H1 (cell line): ENCODE results near the gene RFX2. TPM values are rescaled to one million over a fixed set of nuclear protein-coding genes. Genes with fewer than 3 reads are reported as not detected.
A peak's percentile ranks its signal among the peaks of the same experiment; 100 is the strongest.

ENCODE experiments used
- CTCF ChIA-PET: fragments of 300-600 bp; sonication (Branson Sonifier 250); formaldehyde crosslinking; loops from one replicate; lab custom pipeline; 2021; ENCODE audit not compliant: partially characterized antibody; lab: Charles Lee
- POLR2A ChIA-PET: fragments of 300-600 bp; sonication (Branson Sonifier 250); formaldehyde crosslinking; loops from one replicate; lab custom pipeline; 2021; ENCODE audit warnings: inconsistent platforms; ENCODE audit not compliant: partially characterized antibody; lab: Charles Lee
- DNase-seq, 2 experiments: peaks; one replicate each; pipeline versions ENCODE4 v3.0.0 to v3.0.0-alpha.2; 2010 to 2022; ENCODE audit warnings: low spot score in 2 of 2, low read depth in 1 of 2, mixed read lengths in 1 of 2
- FAIRE-seq: peaks from 2 replicates; lab custom pipeline; 2011; peaks lifted over from hg19 to GRCh38; lab: Jason Lieb, UNC
- H2AFZ ChIP-seq: 2 replicates; pipeline ENCODE4 v1.8.1; 2012; ENCODE audit warnings: low read length, inconsistent platforms
- H2AK5ac ChIP-seq: 2 replicates; pipeline ENCODE4 v1.6.1; 2013; ENCODE audit warnings: low read depth, low read length
- H2BK120ac ChIP-seq: replicated peaks from 2 replicates; pipeline ENCODE3; 2013; ENCODE audit warnings: low read depth, low read length, inconsistent platforms
- H2BK12ac ChIP-seq: 2 replicates; pipeline ENCODE4 v1.6.1; 2013; ENCODE audit warnings: low read depth, low read length
- H2BK15ac ChIP-seq: 2 replicates; pipeline ENCODE4 v1.6.1; 2013; ENCODE audit warnings: low read length
- H2BK20ac ChIP-seq: 2 replicates; pipeline ENCODE4 v1.6.1; 2013; ENCODE audit warnings: low read length
- H2BK5ac ChIP-seq: 2 replicates; pipeline ENCODE4 v1.6.1; 2013; ENCODE audit warnings: low read depth, low read length
- H3K14ac ChIP-seq: 2 replicates; pipeline ENCODE4 v1.6.1; 2013; ENCODE audit warnings: inconsistent platforms; ENCODE audit not compliant: insufficient read length
- H3K18ac ChIP-seq: 2 replicates; pipeline ENCODE4 v1.6.1; 2013; ENCODE audit warnings: low read length; ENCODE audit errors: extremely low read depth
- H3K23ac ChIP-seq: 2 replicates; pipeline ENCODE4 v1.6.1; 2013; ENCODE audit warnings: inconsistent platforms; ENCODE audit not compliant: insufficient read length
- H3K23me2 ChIP-seq: 2 replicates; pipeline ENCODE4 v1.6.1; 2013; ENCODE audit warnings: low read depth, low read length
- H3K27ac ChIP-seq: 2 replicates; pipeline ENCODE4 v1.6.1; 2011; ENCODE audit warnings: low read depth, low read length, inconsistent platforms
- H3K27me3 ChIP-seq, 4 experiments: replicated peaks in 1 of 4; 1 replicate in 1 of 4; 2 replicates in 3 of 4; pipeline versions ENCODE4 v1.6.1 to v1.8.1; 2011 to 2013; ENCODE audit warnings: low read length in 3 of 4, mild to moderate bottlenecking in 3 of 4, inconsistent platforms in 2 of 4, mixed read lengths in 2 of 4, moderate library complexity in 1 of 4; ENCODE audit not compliant: control insufficient read depth in 3 of 4, insufficient read depth in 3 of 4; ENCODE audit errors: extremely low read depth in 1 of 4
- H3K36me3 ChIP-seq, 4 experiments: 2 replicates each; pipeline versions ENCODE4 v1.6.1 to v1.8.1; 2011 to 2013; ENCODE audit warnings: mild to moderate bottlenecking in 4 of 4, low read length in 3 of 4, moderate library complexity in 2 of 4, control low read depth in 1 of 4, inconsistent platforms in 1 of 4; ENCODE audit not compliant: insufficient read depth in 4 of 4, control insufficient read depth in 2 of 4
- H3K4ac ChIP-seq: replicated peaks from 2 replicates; pipeline ENCODE3; 2013; ENCODE audit warnings: low read length, low read depth, mixed read lengths, inconsistent platforms; ENCODE audit not compliant: insufficient read length
- H3K4me1 ChIP-seq, 4 experiments: replicated peaks in 1 of 4; 1 replicate in 1 of 4; 2 replicates in 3 of 4; pipeline versions ENCODE4 v1.6.1 to v1.8.1; 2011 to 2013; ENCODE audit warnings: low read length in 3 of 4, inconsistent platforms in 2 of 4, mixed read lengths in 1 of 4; ENCODE audit not compliant: insufficient read depth in 4 of 4, control insufficient read depth in 3 of 4
- H3K4me2 ChIP-seq, 2 experiments: 2 replicates each; pipeline versions ENCODE4 v1.6.1 to v1.8.1; 2011 to 2013; ENCODE audit warnings: low read depth in 2 of 2, low read length in 2 of 2, control low read depth in 1 of 2, inconsistent platforms in 1 of 2, mild to moderate bottlenecking in 1 of 2; ENCODE audit not compliant: insufficient read depth in 1 of 2
- H3K4me3 ChIP-seq, 4 experiments: fragments of 200-600, 300-600 bp in 1 of 4; sonication (generic), shearing (Covaris generic), sonication (Bioruptor Twin) in 1 of 4; 2 replicates each; pipeline versions ENCODE4 v1.5.1 to v1.8.1; 2011 to 2016; ENCODE audit warnings: low read length in 4 of 4, low read depth in 3 of 4, control low read depth in 2 of 4, inconsistent platforms in 2 of 4, mild to moderate bottlenecking in 2 of 4, mixed read lengths in 1 of 4, moderate library complexity in 1 of 4; ENCODE audit not compliant: insufficient read depth in 2 of 4; ENCODE audit errors: extremely low read depth in 1 of 4
- H3K56ac ChIP-seq: replicated peaks from 2 replicates; pipeline ENCODE3; 2013; ENCODE audit warnings: low read depth, mild to moderate bottlenecking, mixed read lengths, low read length, inconsistent platforms; ENCODE audit not compliant: insufficient read length
- H3K79me1 ChIP-seq: 2 replicates; pipeline ENCODE4 v1.6.1; 2013; ENCODE audit warnings: low read depth, low read length, control low read depth
- H3K79me2 ChIP-seq, 2 experiments: 2 replicates each; pipeline versions ENCODE4 v1.6.1 to v1.8.1; 2012 to 2013; ENCODE audit warnings: low read length in 2 of 2, mild to moderate bottlenecking in 2 of 2, inconsistent platforms in 1 of 2; ENCODE audit not compliant: insufficient read depth in 2 of 2, control insufficient read depth in 1 of 2
- H3K9ac ChIP-seq, 4 experiments: replicated peaks in 1 of 4; 1 replicate in 1 of 4; 2 replicates in 3 of 4; pipeline versions ENCODE4 v1.6.1 to v1.8.1; 2011 to 2013; ENCODE audit warnings: low read depth in 3 of 4, low read length in 3 of 4, control low read depth in 2 of 4, mild to moderate bottlenecking in 2 of 4, moderate library complexity in 2 of 4, inconsistent platforms in 1 of 4; ENCODE audit errors: extremely low read depth in 1 of 4
- H3K9me3 ChIP-seq, 2 experiments: 2 replicates each; pipeline versions ENCODE4 v1.6.1 to v1.8.1; 2012 to 2013; ENCODE audit warnings: mild to moderate bottlenecking in 2 of 2, moderate library complexity in 2 of 2, control low read depth in 1 of 2, inconsistent platforms in 1 of 2, low read depth in 1 of 2, low read length in 1 of 2, mixed read lengths in 1 of 2; ENCODE audit not compliant: insufficient read depth in 2 of 2
- H4K20me1 ChIP-seq, 2 experiments: replicated peaks in 1 of 2; 2 replicates each; pipeline versions ENCODE3 to v1.8.1; 2011 to 2013; ENCODE audit warnings: inconsistent platforms in 2 of 2, low read length in 2 of 2, mild to moderate bottlenecking in 1 of 2; ENCODE audit not compliant: insufficient read depth in 2 of 2, control insufficient read depth in 1 of 2
- H4K5ac ChIP-seq: 2 replicates; pipeline ENCODE4 v1.6.1; 2013; ENCODE audit warnings: low read length, low read depth, mixed read lengths, inconsistent platforms; ENCODE audit not compliant: insufficient read length
- H4K8ac ChIP-seq: 2 replicates; pipeline ENCODE4 v1.8.0; 2013; ENCODE audit warnings: mild to moderate bottlenecking, moderate library complexity, low read length, inconsistent platforms; ENCODE audit not compliant: insufficient read depth; ENCODE audit errors: extremely low read depth
- H4K91ac ChIP-seq: replicated peaks from 2 replicates; pipeline ENCODE3; 2013; ENCODE audit warnings: low read length, mixed read lengths, inconsistent platforms; ENCODE audit not compliant: insufficient read length
- CEBPB ChIP-seq: IDR thresholded peaks from 2 replicates; pipeline ENCODE4 v1.6.1; 2012; ENCODE audit warnings: low read depth, low read length
- CHD1 ChIP-seq: IDR thresholded peaks from 2 replicates; pipeline ENCODE4 v1.6.1; 2012; ENCODE audit warnings: low read depth, low read length, improper control_type of control experiment
- EP300 ChIP-seq, 2 experiments: IDR thresholded peaks; 1 replicate in 1 of 2; 2 replicates in 1 of 2; pipeline ENCODE4 v1.6.1; 2011 to 2012; ENCODE audit warnings: low read depth in 2 of 2, low read length in 2 of 2, mild to moderate bottlenecking in 2 of 2, borderline replicate concordance in 1 of 2, inconsistent platforms in 1 of 2, moderate library complexity in 1 of 2
- GTF2F1 ChIP-seq: IDR thresholded peaks from 2 replicates; pipeline ENCODE4 v1.6.1; 2012; ENCODE audit warnings: low read depth, low read length, improper control_type of control experiment, borderline replicate concordance
- MAX ChIP-seq: IDR thresholded peaks from 2 replicates; pipeline ENCODE4 v1.6.1; 2012; ENCODE audit warnings: inconsistent platforms
- NANOG ChIP-seq: IDR thresholded peaks from 2 replicates; pipeline ENCODE4 v1.6.1; 2011; ENCODE audit warnings: low read length, low read depth, mild to moderate bottlenecking, inconsistent platforms; ENCODE audit not compliant: insufficient read depth, poor library complexity, severe bottlenecking
- SP4 ChIP-seq: IDR thresholded peaks from 2 replicates; pipeline ENCODE4 v1.6.1; 2012; ENCODE audit warnings: low read length, inconsistent platforms
- SUZ12 ChIP-seq: fragments of 200-600 bp; sonication (generic); IDR thresholded peaks from 2 replicates; pipeline ENCODE4 v1.6.1; 2012; ENCODE audit warnings: mild to moderate bottlenecking, inconsistent platforms, low read length, moderate library complexity, mixed read lengths
- WGBS, 2 experiments: shearing (Covaris generic) in 1 of 2; methylation state at CpG; one replicate each; pipeline versions ENCODE4 v1.1.6 to v1.1.7; 2013 to 2015; ENCODE audit warnings: low lambda C conversion rate in 2 of 2, mixed read lengths in 2 of 2, inconsistent platforms in 1 of 2, low coverage in 1 of 2, missing lambda C conversion rate in 1 of 2; ENCODE audit not compliant: insufficient replicate concordance in 2 of 2, insufficient coverage in 1 of 2, insufficient read length in 1 of 2; ENCODE audit errors: extremely low coverage in 1 of 2, missing lambda C conversion rate in 1 of 2; 5-methylcytosine and 5-hydroxymethylcytosine counted together
- polyA plus RNA-seq, 7 experiments: library from polyadenylated mRNA; depleted of rRNA in 3 of 7; stranded (reverse) in 5 of 7; unstranded in 2 of 7; fragments of >200 nt in 5 of 7; fragments of 200-250 nt in 2 of 7; gene quantifications; 1 replicate in 5 of 7; 2 replicates in 1 of 7; 4 replicates in 1 of 7; pipeline versions ENCODE4 v1.2.1 to v1.2.3, GENCODE V29; 2011 to 2013; ENCODE audit warnings: missing spikeins in 2 of 7, mixed read lengths in 2 of 7
- total RNA-seq: library from RNA; stranded (reverse); fragmentation: NEBNext Ultra II Directional; extraction: Animal tissue kit (Norgen Biotek cat#: 25700); gene quantifications from 2 replicates; pipeline ENCODE4 v1.2.1, GENCODE V29; 2021
- TF ChIP-seq, protein P1 (sequence below): IDR thresholded peaks from 2 replicates; pipeline ENCODE4 v1.6.1; 2011; ENCODE audit warnings: low read length, improper control_type of control experiment
- TF ChIP-seq, protein P2 (sequence below): IDR thresholded peaks from 2 replicates; pipeline ENCODE4 v1.6.1; 2012; ENCODE audit warnings: inconsistent platforms

The RFX2 gene
- total and polyA plus RNA-seq, 2 of the 8 experiments (the other 6 are each of a cell fraction or from before 2014, with no cell fraction given) = 4.8 to 5.3 TPM

DNA sequence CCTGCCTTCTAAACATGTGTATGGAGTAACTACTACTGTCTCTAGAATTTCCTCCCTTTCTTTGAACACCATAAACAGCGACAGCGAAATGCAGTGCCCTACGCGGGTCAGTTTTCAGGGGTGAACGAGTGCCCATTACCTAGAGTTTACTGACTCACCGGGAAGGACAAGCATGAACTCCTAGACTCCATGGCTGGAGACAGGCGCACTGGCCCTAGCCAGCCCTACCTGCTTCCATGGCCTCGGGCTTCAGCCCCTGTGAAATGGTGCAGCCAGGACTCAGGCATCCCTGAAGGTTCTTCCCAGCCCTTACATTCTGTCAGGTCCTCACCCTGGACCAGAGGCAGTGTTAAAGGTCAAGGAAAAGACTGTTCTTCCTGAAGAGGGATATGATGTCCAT lies 140.8 kb downstream of the RFX2 start:
- no peak overlapping the region for H3K18ac ChIP-seq
- no peak overlapping the region for H2BK15ac ChIP-seq
- H3K23ac ChIP-seq = no peak overlapping the region
- DNase-seq (no peak), FAIRE-seq (no peak)
- POLR2A ChIA-PET = interaction anchor here (4.4 kb wide), 1 partner anchor 17 kb away, joined by 13 read pairs; no protein-coding TSS in a partner anchor
- H3K27ac ChIP-seq = 0 out of 2 replicates have a peak overlapping the region, but pooled peaks have one; percentile 3
- peaks cover 37 to 99% of the 10 kb centered on the region in 2 experiments for H3K79me2 ChIP-seq
- no peak overlapping the region; a peak in 1 of 7 replicates for H3K9ac ChIP-seq
- H2BK5ac ChIP-seq = no peak overlapping the region
- no peaks in the 10 kb centered on the region for H3K27me3 ChIP-seq
- no peak overlapping the region for H3K4me2 ChIP-seq
- no peak overlapping the region for H4K91ac ChIP-seq
- H4K5ac ChIP-seq = no peak overlapping the region
- peaks cover 67% of the 10 kb centered on the region for H3K79me1 ChIP-seq
- H2BK12ac ChIP-seq = no peak overlapping the region
- peaks cover 9 to 16% (median 12%) of the 10 kb centered on the region in 4 experiments for H3K4me1 ChIP-seq
- H4K8ac ChIP-seq = no peak overlapping the region
- H3K56ac ChIP-seq = no peak overlapping the region
- TF ChIP-seq, protein P1, sequence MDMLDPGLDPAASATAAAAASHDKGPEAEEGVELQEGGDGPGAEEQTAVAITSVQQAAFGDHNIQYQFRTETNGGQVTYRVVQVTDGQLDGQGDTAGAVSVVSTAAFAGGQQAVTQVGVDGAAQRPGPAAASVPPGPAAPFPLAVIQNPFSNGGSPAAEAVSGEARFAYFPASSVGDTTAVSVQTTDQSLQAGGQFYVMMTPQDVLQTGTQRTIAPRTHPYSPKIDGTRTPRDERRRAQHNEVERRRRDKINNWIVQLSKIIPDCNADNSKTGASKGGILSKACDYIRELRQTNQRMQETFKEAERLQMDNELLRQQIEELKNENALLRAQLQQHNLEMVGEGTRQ = no peak
- TF ChIP-seq SP4 = no peak
- TF ChIP-seq SUZ12 = no peak
- TF ChIP-seq NANOG = no peak
- TF ChIP-seq GTF2F1 = no peak
- TF ChIP-seq CEBPB = no peak
- TF ChIP-seq MAX = no peak
- TF ChIP-seq, protein P2, sequence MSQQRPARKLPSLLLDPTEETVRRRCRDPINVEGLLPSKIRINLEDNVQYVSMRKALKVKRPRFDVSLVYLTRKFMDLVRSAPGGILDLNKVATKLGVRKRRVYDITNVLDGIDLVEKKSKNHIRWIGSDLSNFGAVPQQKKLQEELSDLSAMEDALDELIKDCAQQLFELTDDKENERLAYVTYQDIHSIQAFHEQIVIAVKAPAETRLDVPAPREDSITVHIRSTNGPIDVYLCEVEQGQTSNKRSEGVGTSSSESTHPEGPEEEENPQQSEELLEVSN = no peak
- TF ChIP-seq EP300 (IDR thresholded peaks at IDR 0.05; ENCODE audit: borderline replicate concordance in 1 of 2, low read depth in 2 of 2, low read length in 2 of 2) = no peak
- TF ChIP-seq CHD1 = no peak
- H3K9me3 ChIP-seq = no peaks in the 10 kb centered on the region
- H2AFZ ChIP-seq = no peak overlapping the region
- H3K23me2 ChIP-seq = no peaks in the 10 kb centered on the region
- H2AK5ac ChIP-seq = no peak overlapping the region
- peaks cover 0 to 10% (median 7%) of the 10 kb centered on the region in 4 experiments; a peak in 6 of 8 replicates for H3K36me3 ChIP-seq
- no peak overlapping the region for H2BK20ac ChIP-seq
- no peak overlapping the region for H3K14ac ChIP-seq
- H3K4me3 ChIP-seq = no peak overlapping the region
- WGBS, 2 experiments = 95% methylated on average over 8 of the region's 8 CpGs; no CpG with 5 or more reads in 1 of the 2 experiments
- no peak overlapping the region for H3K4ac ChIP-seq
- CTCF ChIA-PET = interaction anchor here (0.8 to 1.9 kb wide), 5 partner anchors 13 to 53 kb away, joined by 3 to 5 read pairs (median 3); no protein-coding TSS in a partner anchor
- H4K20me1 ChIP-seq = peaks cover 40 to 71% of the 10 kb centered on the region in 2 experiments
- no peak overlapping the region for H2BK120ac ChIP-seq
